Neural progenitor cell (in vitro differentiated cells): ENCODE data around the gene CCDC181. TPM values are rescaled to one million over a fixed set of nuclear protein-coding genes. Genes with fewer than 3 reads are reported as not detected.

Experiments used
- DNase-seq: peaks from one replicate; pipeline ENCODE4 v3.0.0-alpha.2; 2016; ENCODE audit warnings: low spot score
- H2AFZ ChIP-seq: fragments of 200-600 bp; sonication (generic); replicated peaks from 2 replicates; pipeline ENCODE4 v1.6.1; 2016; ENCODE audit warnings: antibody characterized with exemption
- H3F3A ChIP-seq: fragments of 200-600 bp; sonication (generic); 2 replicates; pipeline ENCODE4 v1.6.1; 2016; ENCODE audit warnings: antibody characterized with exemption, low read depth
- H3K27ac ChIP-seq: fragments of 200-600 bp; sonication (generic); 2 replicates; pipeline ENCODE4 v1.5.1; 2016; ENCODE audit warnings: mild to moderate bottlenecking
- H3K27me3 ChIP-seq: fragments of 200-600 bp; sonication (generic); 2 replicates; pipeline ENCODE4 v1.6.1; 2016; ENCODE audit warnings: mild to moderate bottlenecking, moderate library complexity
- H3K36me3 ChIP-seq: fragments of 200-600 bp; sonication (generic); 2 replicates; pipeline ENCODE4 v1.5.1; 2016
- H3K4me1 ChIP-seq: fragments of 200-600 bp; sonication (generic); 2 replicates; pipeline ENCODE4 v1.6.1; 2016; ENCODE audit warnings: mixed run types
- H3K4me2 ChIP-seq: fragments of 200-600 bp; sonication (generic); 2 replicates; pipeline ENCODE4 v1.6.1; 2016
- H3K4me3 ChIP-seq: fragments of 200-600 bp; sonication (generic); 2 replicates; pipeline ENCODE4 v1.5.1; 2016
- H3K79me2 ChIP-seq: fragments of 200-600 bp; sonication (generic); 2 replicates; pipeline ENCODE4 v1.6.1; 2016; ENCODE audit warnings: low read depth
- H3K9ac ChIP-seq: fragments of 200-600 bp; sonication (generic); 2 replicates; pipeline ENCODE4 v1.6.1; 2016
- H3K9me3 ChIP-seq: fragments of 200-600 bp; sonication (generic); 2 replicates; pipeline ENCODE4 v1.5.1; 2016; ENCODE audit warnings: low read depth
- H4K20me1 ChIP-seq: fragments of 200-600 bp; sonication (generic); 2 replicates; pipeline ENCODE4 v1.6.1; 2016; ENCODE audit warnings: low read depth
- H3K27ac Mint-ChIP-seq: 3 replicates; pipeline ENCODE4 v1.8.0; 2021; ENCODE audit warnings: mixed read lengths
- H3K27me3 Mint-ChIP-seq: 2 replicates; pipeline ENCODE4 v1.8.0; 2022; ENCODE audit warnings: low read depth, mild to moderate bottlenecking, inconsistent platforms, moderate library complexity, mixed read lengths; ENCODE audit not compliant: insufficient read depth
- H3K36me3 Mint-ChIP-seq: 3 replicates; pipeline ENCODE4 v1.8.0; 2021; ENCODE audit warnings: mixed read lengths
- H3K4me1 Mint-ChIP-seq: 3 replicates; pipeline ENCODE4 v1.8.0; 2021; ENCODE audit warnings: mixed read lengths
- H3K4me3 Mint-ChIP-seq: 3 replicates; pipeline ENCODE4 v1.8.0; 2021; ENCODE audit warnings: mild to moderate bottlenecking, moderate library complexity, mixed read lengths
- H3K9me3 Mint-ChIP-seq: 3 replicates; pipeline ENCODE4 v1.8.0; 2020; ENCODE audit warnings: mixed read lengths
- EZH2 ChIP-seq: fragments of 200-600 bp; sonication (generic); IDR thresholded peaks from 2 replicates; pipeline ENCODE4 v1.6.1; 2017; ENCODE audit warnings: antibody characterized with exemption, mild to moderate bottlenecking, moderate library complexity
- EZH2phosphoT487 ChIP-seq: fragments of 200-600 bp; sonication (generic); IDR thresholded peaks from 2 replicates; pipeline ENCODE4 v1.6.1; 2017; ENCODE audit warnings: antibody characterized with exemption
- total RNA-seq: library from RNA; depleted of rRNA; stranded (reverse); fragments of >200 nt; gene quantifications from 2 replicates; pipeline ENCODE4 v1.2.3, GENCODE V29; 2015; ENCODE audit warnings: low replicate concordance
- TF ChIP-seq, protein P1 (sequence below): fragments of 200-600 bp; sonication (generic); IDR thresholded peaks from 2 replicates; pipeline ENCODE4 v1.5.1; 2017; ENCODE audit warnings: antibody characterized with exemption, mild to moderate bottlenecking

CCDC181 gene
- total RNA-seq, 1 donor from 2014 or later: 13.2 TPM

DNA sequence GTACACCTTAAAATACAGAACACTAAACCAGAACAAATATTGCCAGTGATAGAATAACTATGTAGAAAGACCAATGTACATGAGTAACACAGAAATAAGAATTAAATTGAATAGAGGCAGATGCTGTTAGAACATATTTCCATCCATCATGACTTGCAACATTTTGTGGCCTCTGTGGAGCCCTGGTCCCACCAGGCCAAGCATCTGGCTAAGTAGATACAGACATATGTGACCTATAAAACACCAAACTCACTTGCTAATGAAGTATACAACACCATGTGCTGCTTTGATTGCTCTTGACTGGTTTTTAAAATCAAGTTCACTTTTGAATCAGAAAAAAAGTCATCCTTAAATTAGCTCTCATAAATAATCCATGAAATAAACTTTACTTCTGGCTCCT is 38.0 kb upstream of the CCDC181 start:
- no peaks in the 10 kb centered on the region for H3K27me3 Mint-ChIP-seq
- DNase-seq: no peak

DNA sequence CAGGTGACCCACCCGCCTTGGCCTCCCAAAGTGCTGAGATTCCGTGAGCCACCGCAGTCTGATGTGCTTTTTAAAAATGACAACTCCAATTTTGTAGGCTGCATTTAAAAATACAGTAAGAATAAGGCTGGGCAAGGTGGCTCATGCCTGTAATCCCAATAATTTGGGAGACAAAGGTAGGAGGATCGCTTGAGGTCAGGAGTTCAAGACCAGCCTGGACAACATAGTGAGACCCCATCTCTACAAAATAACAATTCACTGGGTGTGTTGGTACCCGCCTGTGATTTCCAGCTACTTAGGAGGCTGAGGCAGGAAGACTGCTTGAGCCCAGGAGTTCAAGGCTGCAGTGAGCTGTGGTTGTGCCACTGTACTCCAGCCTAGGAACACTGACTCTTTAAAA is 35.1 kb upstream of the CCDC181 start:
- no peaks in the 10 kb centered on the region for H3K79me2 ChIP-seq
- H3K4me1 ChIP-seq: no peaks in the 10 kb centered on the region
- Mint-ChIP-seq H3K27me3 (no peaks in the 10 kb centered on the region), H3K4me1 (no peaks in the 10 kb centered on the region), H3K9me3 (no peaks in the 10 kb centered on the region), H3K27ac (no peak overlapping the region), H3K4me3 (no peak overlapping the region), H3K36me3 (peaks cover 8% of the 10 kb centered on the region)
- H3K4me3 ChIP-seq: no peak overlapping the region
- no peaks in the 10 kb centered on the region for H3F3A ChIP-seq
- H3K27me3 ChIP-seq: no peaks in the 10 kb centered on the region
- H3K36me3 ChIP-seq: no peaks in the 10 kb centered on the region
- H3K4me2 ChIP-seq: no peak overlapping the region
- no peak overlapping the region for H2AFZ ChIP-seq
- no peak overlapping the region for H3K9ac ChIP-seq
- TF ChIP-seq, protein P1, sequence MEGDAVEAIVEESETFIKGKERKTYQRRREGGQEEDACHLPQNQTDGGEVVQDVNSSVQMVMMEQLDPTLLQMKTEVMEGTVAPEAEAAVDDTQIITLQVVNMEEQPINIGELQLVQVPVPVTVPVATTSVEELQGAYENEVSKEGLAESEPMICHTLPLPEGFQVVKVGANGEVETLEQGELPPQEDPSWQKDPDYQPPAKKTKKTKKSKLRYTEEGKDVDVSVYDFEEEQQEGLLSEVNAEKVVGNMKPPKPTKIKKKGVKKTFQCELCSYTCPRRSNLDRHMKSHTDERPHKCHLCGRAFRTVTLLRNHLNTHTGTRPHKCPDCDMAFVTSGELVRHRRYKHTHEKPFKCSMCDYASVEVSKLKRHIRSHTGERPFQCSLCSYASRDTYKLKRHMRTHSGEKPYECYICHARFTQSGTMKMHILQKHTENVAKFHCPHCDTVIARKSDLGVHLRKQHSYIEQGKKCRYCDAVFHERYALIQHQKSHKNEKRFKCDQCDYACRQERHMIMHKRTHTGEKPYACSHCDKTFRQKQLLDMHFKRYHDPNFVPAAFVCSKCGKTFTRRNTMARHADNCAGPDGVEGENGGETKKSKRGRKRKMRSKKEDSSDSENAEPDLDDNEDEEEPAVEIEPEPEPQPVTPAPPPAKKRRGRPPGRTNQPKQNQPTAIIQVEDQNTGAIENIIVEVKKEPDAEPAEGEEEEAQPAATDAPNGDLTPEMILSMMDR: no peak
- TF ChIP-seq EZH2phosphoT487: no peak
- TF ChIP-seq EZH2: no peak
- DNase-seq: no peak
- peaks cover under 1% of the 10 kb centered on the region for H3K9me3 ChIP-seq
- no peak overlapping the region for H3K27ac ChIP-seq
- H4K20me1 ChIP-seq: no peaks in the 10 kb centered on the region

More for the DNA sequence above, 38.0 kb upstream of the CCDC181 start:
- H2AFZ ChIP-seq: no peak overlapping the region
- TF ChIP-seq EZH2phosphoT487 (no peak), EZH2 (no peak)
- TF ChIP-seq, protein P1: no peak
- Mint-ChIP-seq H3K27ac (no peak overlapping the region), H3K9me3 (no peaks in the 10 kb centered on the region), H3K4me1 (no peaks in the 10 kb centered on the region), H3K4me3 (no peak overlapping the region), H3K36me3 (peaks cover 9% of the 10 kb centered on the region)
- no peaks in the 10 kb centered on the region for H3K4me1 ChIP-seq
- no peaks in the 10 kb centered on the region for H3K79me2 ChIP-seq
- H3K4me3 ChIP-seq: no peak overlapping the region
- H3K9ac ChIP-seq: no peak overlapping the region
- H3K9me3 ChIP-seq: no peaks in the 10 kb centered on the region
- H3K27ac ChIP-seq: no peak overlapping the region
- no peaks in the 10 kb centered on the region for H4K20me1 ChIP-seq
- H3F3A ChIP-seq: no peaks in the 10 kb centered on the region
- no peak overlapping the region for H3K4me2 ChIP-seq
- H3K27me3 ChIP-seq: no peaks in the 10 kb centered on the region
- H3K36me3 ChIP-seq: no peaks in the 10 kb centered on the region

DNA sequence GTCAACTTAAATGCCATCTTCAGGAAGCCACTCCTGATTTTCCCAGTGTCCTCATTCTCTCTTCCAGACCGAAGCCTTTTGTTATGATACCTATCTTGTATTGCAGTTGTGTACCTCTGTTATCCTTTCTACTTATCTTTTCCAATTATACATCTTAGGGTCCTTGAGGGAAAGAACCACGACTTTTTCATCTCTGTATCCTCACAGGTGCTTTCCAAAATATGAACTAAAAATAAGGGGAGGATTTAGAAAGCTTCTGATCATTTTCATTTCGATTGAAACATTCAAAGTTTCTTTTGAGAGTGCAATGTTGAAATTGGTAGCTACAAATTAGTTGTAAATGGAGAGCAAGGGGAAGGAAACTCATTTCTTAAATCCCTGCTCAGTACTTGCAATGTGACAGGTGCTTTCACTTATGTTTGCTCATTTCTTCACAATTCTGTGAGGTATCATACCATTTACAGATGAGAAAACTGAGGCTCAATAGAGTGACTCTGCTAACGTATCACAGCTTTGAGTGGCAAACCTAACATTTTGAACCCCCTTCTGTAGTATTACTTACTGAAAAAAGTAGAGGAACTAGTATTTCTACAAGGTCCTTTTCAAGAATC is 34.2 kb upstream of the CCDC181 start:
- H3K9me3 Mint-ChIP-seq: peaks cover 7% of the 10 kb centered on the region
- TF ChIP-seq EZH2: no peak
- TF ChIP-seq, protein P1: no peak
- no peak for TF ChIP-seq EZH2phosphoT487
- no peak overlapping the region for H3K4me3 Mint-ChIP-seq

More for the DNA sequence above, 34.2 kb upstream of the CCDC181 start:
- Histone ChIP-seq H2AFZ (no peak overlapping the region), H3K27me3 (no peaks in the 10 kb centered on the region), H3K4me2 (no peak overlapping the region), H3K27ac (no peak overlapping the region), H3K79me2 (no peaks in the 10 kb centered on the region), H3K36me3 (no peaks in the 10 kb centered on the region), H3K9ac (no peak overlapping the region), H4K20me1 (no peaks in the 10 kb centered on the region), H3K9me3 (peaks cover 8% of the 10 kb centered on the region), H3F3A (no peaks in the 10 kb centered on the region), H3K4me3 (no peak overlapping the region), H3K4me1 (no peaks in the 10 kb centered on the region)
- Mint-ChIP-seq H3K4me1 (no peaks in the 10 kb centered on the region), H3K36me3 (peaks cover 6% of the 10 kb centered on the region), H3K27ac (no peak overlapping the region), H3K27me3 (no peaks in the 10 kb centered on the region)
- no peak for DNase-seq
